Body of pancreas (tissue), 4 donors: ENCODE measurements around the gene SRRM2.

ENCODE experiments used
- CTCF ChIP-seq, 7 experiments: fragments of 450-650 bp in 4 of 7; fragments of 200-600 bp in 3 of 7; sonication (generic) in 3 of 7; IDR thresholded peaks; one replicate each; pipeline ENCODE4 v1.5.1; 2016 to 2019; ENCODE audit warnings: antibody characterized with exemption in 7 of 7
- POLR2A ChIP-seq, 3 donors: fragments of 450-650 bp; IDR thresholded peaks; one replicate each; pipeline ENCODE4 v1.6.1; 2016; ENCODE audit warnings: antibody characterized with exemption in 3 of 3, mild to moderate bottlenecking in 2 of 3

- TF ChIP-seq CTCF (IDR thresholded peaks at IDR 0.05) (no peak), POLR2A (IDR thresholded peaks at IDR 0.05) (no peak)
Measured at GRCh38 chr16:2771496-2772402, 19.3 kb downstream of the SRRM2 start.
